ENCODE measurements around the gene ITPR1.

DNA sequence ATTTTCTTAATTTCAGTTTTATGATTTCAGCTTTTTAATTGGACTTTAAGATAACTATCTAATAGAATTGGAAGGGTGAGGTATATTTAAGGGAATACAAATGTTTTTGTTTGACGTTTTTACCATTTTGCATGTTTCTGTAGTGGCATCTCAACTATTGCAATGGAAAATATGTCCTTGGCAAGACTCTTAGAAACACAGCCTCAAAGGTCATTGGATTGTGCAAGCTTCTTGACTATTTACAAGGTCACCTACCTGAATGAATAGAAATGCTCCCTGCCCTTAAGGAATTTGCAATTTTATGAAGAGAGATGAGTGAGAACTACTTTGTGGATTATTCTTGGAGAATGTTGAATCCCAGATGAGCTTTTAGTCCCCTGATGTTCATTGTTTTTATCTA lies 43.1 kb downstream of the ITPR1 start:
- no peak for TF ChIP-seq POLR2A (IDR thresholded peaks at IDR 0.05)
- TF ChIP-seq, protein P1, sequence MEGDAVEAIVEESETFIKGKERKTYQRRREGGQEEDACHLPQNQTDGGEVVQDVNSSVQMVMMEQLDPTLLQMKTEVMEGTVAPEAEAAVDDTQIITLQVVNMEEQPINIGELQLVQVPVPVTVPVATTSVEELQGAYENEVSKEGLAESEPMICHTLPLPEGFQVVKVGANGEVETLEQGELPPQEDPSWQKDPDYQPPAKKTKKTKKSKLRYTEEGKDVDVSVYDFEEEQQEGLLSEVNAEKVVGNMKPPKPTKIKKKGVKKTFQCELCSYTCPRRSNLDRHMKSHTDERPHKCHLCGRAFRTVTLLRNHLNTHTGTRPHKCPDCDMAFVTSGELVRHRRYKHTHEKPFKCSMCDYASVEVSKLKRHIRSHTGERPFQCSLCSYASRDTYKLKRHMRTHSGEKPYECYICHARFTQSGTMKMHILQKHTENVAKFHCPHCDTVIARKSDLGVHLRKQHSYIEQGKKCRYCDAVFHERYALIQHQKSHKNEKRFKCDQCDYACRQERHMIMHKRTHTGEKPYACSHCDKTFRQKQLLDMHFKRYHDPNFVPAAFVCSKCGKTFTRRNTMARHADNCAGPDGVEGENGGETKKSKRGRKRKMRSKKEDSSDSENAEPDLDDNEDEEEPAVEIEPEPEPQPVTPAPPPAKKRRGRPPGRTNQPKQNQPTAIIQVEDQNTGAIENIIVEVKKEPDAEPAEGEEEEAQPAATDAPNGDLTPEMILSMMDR (IDR thresholded peaks at IDR 0.05): no peak
